A204.1 (cell line): ENCODE data around the gene HYAL1.

Experiments
- FAIRE-seq: peaks from 2 replicates; lab custom pipeline; 2012; peaks lifted over from hg19 to GRCh38; lab: Jason Lieb, UNC

HYAL1 gene

DNA sequence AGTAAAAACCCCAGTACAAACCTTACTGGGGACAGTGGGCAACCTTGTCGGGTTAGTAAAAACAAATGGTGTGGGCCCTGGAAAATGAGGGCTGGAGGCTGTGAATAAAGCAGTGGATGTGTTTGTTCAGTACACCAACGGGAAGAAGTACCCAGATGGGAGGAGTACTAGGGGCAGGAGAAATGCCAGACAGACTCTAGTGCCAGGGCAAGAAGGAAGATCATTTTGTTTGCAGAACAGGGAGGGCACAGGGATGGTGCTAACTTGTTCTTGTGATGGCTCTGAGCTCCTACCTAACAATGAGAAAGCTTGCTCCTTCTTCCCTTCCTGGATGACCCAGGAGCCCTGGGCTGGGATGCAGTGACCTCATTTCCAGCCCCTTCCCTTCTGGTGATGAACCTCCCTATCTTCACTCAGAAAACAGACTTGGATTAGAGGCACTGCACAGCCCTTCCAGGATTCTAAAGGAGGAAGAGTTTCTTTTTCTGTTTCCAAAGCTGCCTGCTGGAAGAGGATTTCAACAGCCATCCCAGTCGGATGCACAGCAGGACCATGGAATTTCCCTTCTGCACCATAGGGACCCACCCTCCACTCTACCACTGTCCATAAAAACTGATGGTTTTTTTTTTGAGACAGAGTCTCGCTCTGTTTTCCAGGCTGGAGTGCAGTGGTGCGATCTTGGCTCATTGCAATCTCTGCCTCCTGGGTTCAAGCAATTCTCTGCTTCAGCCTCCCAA is 31.1 kb upstream of the HYAL1 start:
- FAIRE-seq: no peak

GRCh38 chr3:50333744-50334328 is 30.5 kb upstream of the HYAL1 start:
- no peak for FAIRE-seq

- no peak for FAIRE-seq
These were observed 28.1 kb upstream of the HYAL1 start for GRCh38 chr3:50331364-50331907.

GRCh38 chr3:50330330-50330729 is 27.0 kb upstream of the HYAL1 start:
- FAIRE-seq: no peak

DNA sequence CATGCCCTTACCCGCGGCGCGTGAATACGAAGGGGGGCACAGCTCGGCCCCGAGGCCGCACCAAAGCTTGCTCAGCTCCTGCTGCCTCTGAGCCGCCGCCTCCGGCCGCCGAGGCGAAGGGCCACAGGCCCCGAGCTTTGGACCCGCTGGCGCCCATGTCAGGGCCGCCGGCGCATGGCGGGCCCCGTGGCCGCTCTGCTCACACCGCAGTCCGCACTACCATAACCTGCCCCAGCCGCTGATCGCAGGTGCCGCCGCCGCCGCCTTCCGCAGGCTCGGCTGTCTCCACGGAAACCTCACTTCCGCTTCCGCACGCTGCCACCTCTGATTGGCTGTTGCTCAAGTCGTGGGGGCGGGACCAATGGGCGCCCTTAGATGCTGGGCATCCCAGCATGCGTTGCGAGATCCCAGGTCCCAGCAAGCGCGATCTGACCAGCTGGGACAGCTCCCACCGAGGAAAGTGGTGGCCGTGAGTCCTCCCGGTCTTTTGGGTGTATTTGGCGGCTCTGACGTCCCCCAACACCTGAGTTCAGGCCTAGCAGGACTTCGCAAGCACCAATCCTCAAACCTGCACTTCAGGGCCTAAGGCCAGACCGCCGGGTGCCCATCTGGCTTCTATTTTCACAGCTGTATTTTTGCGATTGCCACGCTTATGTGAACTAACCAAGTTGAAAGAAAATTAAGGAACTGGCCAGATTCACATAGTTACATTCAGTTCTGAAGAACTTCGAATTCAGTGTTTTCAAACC is 24.7 kb upstream of the HYAL1 start, which contains the start of gene TUSC2:
TSS of gene TUSC2 (minus strand) at position 281 of the 749 bp plus-strand sequence. CDS start at position 157, 124 bp downstream.
- peak; percentile 93 for FAIRE-seq

- FAIRE-seq: no peak
These were observed 23.8 kb upstream of the HYAL1 start for GRCh38 chr3:50327129-50327528.

GRCh38 chr3:50326182-50326541 is 22.8 kb upstream of the HYAL1 start:
- no peak for FAIRE-seq

GRCh38 chr3:50325497-50326181 is 22.3 kb upstream of the HYAL1 start:
- FAIRE-seq: no peak

- no peak for FAIRE-seq
These were observed 21.7 kb upstream of the HYAL1 start for GRCh38 chr3:50325113-50325480.

GRCh38 chr3:50324351-50325112 is 21.2 kb upstream of the HYAL1 start:
- FAIRE-seq: no peak

DNA sequence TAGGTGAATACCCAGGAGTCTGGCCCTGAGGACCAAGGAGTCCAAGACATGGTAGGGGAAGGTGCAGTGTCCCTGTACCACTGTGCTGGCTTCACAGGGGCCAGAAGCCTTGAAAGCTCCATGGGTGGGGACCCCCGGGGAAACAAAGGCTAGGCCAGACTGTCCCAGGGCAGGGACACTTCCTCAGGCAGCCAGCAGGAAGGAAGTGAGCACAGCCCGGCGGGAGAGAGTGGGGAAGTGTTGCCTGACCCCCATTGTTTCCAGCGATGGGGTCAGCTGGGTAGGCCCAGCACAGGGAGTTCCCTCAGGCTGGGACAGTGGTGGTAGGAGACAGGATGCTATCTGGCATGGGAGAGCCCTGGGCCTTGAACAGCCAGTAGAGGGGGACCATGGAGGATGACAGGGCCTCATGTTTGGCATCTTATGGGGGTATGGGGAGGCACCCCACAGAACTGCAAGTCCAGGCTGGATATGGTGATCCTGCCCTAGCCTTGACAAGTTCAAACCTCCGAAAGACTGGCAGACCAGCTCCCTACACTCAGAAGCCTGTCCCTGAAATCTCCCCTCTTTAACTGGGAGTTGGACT is 20.3 kb upstream of the HYAL1 start:
- no peak for FAIRE-seq

DNA sequence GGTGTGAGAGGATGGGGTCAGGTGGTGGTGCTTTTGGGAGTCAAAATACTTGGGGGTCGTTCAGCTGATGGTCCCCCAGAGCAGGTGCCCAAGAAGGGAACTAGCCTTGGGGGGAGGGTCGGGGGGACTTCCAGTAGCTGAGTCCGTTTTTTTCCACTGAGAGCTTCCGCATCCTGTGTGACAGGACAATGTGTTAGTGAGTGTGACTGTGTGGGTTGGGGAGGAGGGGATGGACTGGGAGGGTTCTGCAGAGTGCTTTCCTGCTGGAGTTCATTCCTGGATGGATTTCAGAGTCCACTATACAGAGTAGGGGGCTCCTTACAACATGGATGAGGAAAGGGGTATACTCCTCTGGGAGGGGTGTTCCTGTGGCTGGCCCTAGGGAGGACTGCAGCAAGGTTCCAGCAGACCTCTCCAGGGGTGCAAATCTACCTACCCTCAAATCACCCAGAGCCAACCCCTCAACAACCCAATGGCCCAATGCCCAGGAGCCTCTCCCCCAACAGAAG is 19.8 kb upstream of the HYAL1 start:
- FAIRE-seq: no peak

DNA sequence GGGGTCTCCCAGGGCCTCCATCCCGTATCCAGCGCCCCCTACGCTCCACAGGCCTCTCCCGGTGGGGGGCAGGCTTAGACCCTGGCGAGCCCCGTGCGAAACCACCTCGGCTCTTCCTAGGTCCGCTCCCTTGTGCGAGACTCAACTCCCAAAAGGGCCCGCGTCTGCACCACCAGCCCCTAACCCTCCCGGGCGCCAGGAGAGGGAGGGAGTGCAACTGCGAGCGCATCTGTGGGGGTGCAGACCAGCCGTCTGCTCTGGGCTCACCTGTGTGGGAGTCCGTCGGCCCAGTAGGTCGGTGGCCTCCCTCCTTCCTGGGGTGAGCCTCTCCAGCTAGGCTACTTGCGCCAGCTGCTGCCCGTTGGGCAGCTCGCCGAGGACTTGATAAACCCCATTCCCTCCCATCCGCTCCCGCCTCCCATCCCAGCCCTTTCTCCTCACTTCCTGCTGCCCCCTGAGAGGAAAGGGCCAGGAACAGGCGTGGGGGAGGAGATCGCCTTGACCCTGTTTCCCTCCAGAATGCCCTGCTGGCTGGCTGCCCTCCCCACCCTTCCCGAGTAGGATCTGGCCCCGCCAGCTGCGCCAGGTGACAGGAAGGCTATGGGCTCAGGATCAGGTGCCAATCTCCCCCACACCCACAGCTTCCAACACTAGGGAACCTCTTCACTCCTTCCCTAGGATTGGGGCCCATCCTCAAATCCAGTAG is 19.2 kb upstream of the HYAL1 start, which contains the start of gene HYAL2:
TSS of gene HYAL2 (minus strand) at position 360 of the 706 bp plus-strand sequence. CDS start 2,256 bp downstream, outside the sequence.
- no peak for FAIRE-seq

GRCh38 chr3:50322115-50322385 is 18.7 kb upstream of the HYAL1 start:
- no peak for FAIRE-seq

DNA sequence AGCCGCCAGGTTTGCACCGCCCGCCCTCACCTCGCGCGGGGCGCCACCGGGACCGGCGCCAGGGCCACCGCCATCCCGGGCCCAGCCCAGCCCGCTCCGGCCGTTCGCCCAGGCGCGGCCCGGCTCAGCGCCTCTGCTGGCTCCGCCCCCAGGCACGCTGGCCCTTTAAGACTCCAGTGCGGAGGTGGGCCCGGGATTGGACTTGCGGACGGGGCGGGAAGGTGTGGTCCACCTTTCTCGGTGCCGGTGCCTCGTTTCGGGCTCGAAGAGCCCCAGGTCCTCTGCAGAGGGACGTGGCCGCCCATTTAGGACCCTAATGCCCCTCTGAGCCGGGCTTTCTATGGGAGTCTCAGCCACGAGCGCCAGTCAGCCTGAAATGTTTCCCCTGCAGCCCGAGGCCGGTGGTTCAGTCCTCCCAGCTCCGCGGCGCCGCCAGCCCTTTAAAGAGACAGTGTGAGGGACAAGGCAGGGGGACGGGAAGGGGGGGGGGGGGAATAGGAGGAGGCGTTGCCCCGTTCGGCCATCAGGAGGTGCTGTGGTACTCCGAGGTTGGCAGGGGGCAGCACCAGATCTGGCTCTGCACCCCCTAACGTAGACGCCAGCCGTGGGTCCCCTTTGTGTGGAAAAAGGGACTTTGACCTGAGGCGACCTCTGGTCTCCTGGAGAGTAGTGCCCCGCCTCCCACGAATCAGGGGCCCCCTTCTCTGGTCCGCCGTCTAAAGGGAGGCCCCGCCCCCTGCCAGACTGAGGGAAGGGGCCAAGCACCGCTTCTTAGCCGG is 18.2 kb upstream of the HYAL1 start:
- FAIRE-seq: no peak

- no peak for FAIRE-seq
These were observed 17.5 kb upstream of the HYAL1 start for GRCh38 chr3:50320853-50321335.

DNA sequence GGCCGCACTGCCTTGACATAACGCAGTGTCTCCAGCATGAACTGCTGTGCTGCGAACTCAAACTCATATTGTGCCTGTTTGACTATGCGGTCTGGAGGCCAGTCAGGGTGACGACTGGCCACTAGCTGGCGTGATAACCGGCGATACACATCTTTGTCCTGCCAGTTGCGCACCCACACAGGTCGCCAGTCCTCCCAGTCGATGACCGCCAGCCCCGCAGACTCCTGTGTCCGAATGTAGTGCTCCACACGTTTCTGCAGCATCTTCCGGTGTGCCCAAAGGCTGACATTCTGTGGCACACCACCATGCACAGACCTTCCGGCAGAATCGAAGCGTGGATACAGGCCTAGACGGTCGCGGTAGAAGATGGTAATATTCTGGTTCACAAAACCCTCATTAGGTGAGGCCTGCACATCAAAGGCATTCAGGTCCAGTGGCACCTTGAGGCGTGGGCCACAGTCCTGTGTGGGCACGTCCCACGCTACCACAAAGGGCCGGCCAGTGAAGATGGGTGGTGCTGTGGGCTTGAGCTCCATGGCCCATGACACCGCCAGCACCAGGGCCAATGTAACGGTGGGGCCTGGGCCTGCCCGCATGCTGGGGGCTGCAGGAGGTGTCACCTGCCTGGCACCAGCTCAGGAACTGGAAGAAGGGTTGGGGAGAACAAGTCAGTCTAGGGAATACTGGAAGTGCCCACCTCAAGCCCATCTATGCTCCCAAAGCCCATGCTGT is 16.7 kb upstream of the HYAL1 start:
- no peak for FAIRE-seq

GRCh38 chr3:50319181-50319893 is 16.0 kb upstream of the HYAL1 start:
- FAIRE-seq: no peak
